Epithelial cell of proximal tubule (primary cell): ENCODE results near the gene AKAIN1. TPM values are rescaled to one million over a fixed set of nuclear protein-coding genes. Genes with fewer than 3 reads are reported as not detected.

ENCODE experiments used
- DNase-seq: peaks from one replicate; pipeline ENCODE4 v3.0.0-alpha.2; 2011; ENCODE audit warnings: low read depth
- H3K4me3 ChIP-seq: 2 replicates; pipeline ENCODE4 v1.5.1; 2011; ENCODE audit warnings: low read depth, mild to moderate bottlenecking, low read length
- CTCF ChIP-seq: conservative IDR thresholded peaks from 2 replicates; pipeline ENCODE4 v1.5.1; 2012; ENCODE audit warnings: low read depth, mild to moderate bottlenecking, low read length
- total RNA-seq: library from RNA; depleted of rRNA; stranded (reverse); fragments of >200 nt; gene quantifications from 2 replicates; pipeline ENCODE4 v1.2.3, GENCODE V29; 2015

AKAIN1 gene
- total RNA-seq, 1 donor from 2014 or later, result not detected

- TF ChIP-seq CTCF, result no peak
- no peak overlapping the region for H3K4me3 ChIP-seq
- no peak for DNase-seq
These were observed 93.4 kb downstream of the AKAIN1 start for GRCh38 chr18:5103693-5104092.

DNA sequence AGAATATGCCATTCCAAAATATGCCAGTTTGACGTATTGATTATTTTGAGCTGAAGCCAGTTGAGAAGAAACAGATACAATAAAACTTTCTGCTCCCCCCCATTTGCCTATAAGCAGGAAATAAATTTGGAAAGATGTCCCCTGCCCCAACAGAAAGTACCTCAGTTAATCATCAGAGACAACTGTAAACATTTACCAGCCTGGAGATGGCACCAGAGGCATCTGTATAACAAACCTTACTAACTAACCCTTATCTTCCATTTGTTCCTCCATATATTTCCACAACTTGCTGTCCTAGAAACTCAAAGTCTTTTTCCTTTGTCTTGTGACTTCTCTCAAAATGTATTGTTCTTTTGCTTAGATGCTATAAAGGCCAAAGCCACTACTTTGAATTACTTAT lies 93.8 kb downstream of the AKAIN1 start:
- no peak for DNase-seq
- TF ChIP-seq CTCF, result no peak
- H3K4me3 ChIP-seq, result no peak overlapping the region

DNA sequence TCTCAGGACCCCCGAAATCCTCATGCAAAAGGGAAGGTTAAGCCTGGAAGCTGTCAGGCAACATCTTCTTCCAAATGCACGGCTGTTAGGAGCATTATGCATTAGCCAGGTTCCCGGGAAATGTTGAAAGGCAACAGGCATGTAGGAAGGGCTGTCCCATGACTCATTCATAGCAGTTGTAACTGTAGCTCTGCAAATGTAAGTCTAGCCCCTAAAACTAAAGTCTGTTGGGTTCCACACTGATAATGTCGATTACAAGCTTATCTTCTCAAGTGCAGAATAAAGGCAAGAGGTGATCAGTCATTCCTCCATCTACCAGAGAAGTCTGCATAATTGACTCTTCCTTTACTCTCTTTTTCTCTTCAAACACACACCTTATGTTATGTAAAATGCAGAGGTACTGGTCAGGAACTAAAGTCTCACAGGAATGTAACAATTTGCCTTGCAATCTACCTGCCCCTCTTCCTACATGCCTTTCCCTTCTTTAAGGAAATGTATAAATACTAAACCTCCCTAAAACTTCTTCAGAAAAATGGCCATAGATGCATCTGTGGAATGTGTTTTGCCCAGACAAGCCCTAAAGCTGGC lies 99.8 kb downstream of the AKAIN1 start:
- TF ChIP-seq CTCF, result no peak
- DNase-seq, result no peak
- H3K4me3 ChIP-seq, result no peak overlapping the region

DNA sequence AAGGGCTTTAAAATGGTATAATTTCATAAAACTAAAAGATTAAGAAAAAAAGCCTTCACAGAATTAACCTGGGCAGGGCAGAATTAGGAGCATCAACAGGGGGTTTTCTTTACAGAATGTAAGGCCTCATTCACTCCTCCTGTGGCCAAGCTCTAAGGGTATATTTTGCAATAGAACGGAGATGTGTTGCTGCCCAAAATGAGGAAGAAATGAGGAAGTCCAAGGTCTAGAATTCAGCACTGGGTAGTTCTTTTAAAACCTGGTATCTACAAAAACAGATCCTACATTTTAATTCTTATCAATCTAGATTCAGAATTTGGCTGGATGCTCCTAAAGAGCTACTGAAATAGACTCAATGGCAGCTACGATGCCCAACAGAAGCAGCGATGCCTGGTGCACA lies 101.8 kb downstream of the AKAIN1 start:
- no peak overlapping the region for H3K4me3 ChIP-seq
- no peak for TF ChIP-seq CTCF
- no peak for DNase-seq

DNA sequence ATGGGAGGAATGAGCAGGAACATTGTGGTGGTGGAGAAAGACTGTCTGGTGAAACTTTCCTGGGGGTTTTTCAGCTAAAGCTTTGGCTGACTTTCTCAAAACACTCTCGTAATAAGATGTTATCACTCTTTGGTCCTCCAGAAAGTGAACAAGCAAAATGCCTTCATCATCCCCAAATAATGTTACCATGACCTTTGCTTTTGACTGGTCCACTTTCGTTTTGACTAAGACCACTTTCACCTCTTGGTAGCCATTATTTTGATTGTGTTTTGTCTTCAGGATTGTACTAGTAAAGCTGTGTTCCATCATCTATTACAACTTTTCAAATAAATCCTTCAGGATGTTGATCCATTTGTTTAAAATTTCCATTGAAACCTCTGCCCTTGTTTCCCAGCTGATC lies 103.2 kb downstream of the AKAIN1 start:
- no peak overlapping the region for H3K4me3 ChIP-seq
- no peak for TF ChIP-seq CTCF
- DNase-seq, result no peak

Other genes starting within 250 kb of the AKAIN1 start
- gene ZBTB14, start 98.5 kb upstream of the AKAIN1 start, total RNA-seq, result 8.5 and 14.3 TPM in 2 replicates